Measurements from ENCODE around the gene TUT1. TPM values are rescaled to one million over a fixed set of nuclear protein-coding genes. Genes with fewer than 3 reads are reported as not detected.
A peak's percentile ranks its signal among the peaks of the same experiment; 100 is the strongest.
"Not testable (repeated sequence)": the region's sequence is repeated elsewhere in the genome, so short reads cannot be mapped to it uniquely, and the experiment has no call there.

The TUT1 gene
- total RNA-seq, 1 donor from 2014 or later: 15.1 TPM

DNA sequence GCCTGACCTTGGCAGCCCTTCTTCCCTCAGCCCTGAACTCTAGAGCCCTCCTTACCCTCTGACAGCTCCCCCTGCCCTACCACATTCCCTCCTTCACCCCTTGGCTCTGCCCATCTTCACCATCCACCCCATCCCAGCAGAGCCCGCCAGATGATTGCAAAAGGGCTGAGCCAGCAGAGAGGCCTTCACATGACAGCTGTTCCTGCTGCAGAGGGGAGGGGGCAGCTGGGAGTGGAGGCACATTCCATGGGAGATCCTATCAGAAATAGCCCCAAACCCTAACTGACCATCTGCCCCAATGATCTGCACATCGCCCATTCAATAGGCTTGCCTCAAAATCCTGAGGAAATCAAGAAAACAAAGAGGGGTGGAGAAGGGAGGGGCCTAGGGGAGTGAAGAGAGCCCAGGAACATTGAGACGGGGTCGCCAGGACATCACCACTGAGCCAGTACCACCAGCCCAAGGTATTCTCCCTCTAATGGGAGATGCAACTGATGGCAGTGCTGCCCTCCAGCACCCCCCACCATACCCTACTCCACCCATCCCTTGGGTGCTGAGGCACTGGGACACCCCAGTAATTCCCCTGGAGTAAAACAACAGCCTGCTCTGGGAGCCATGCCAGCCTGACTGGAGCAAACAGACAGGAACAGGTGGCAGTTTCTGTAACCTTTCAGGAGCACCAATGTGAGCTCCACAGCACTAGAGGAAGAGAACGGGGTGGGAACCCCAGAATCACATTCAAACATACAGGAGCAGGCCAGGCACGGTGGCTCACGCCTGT is 36.7 kb downstream of the TUT1 start:
- no peak for DNase-seq

DNA sequence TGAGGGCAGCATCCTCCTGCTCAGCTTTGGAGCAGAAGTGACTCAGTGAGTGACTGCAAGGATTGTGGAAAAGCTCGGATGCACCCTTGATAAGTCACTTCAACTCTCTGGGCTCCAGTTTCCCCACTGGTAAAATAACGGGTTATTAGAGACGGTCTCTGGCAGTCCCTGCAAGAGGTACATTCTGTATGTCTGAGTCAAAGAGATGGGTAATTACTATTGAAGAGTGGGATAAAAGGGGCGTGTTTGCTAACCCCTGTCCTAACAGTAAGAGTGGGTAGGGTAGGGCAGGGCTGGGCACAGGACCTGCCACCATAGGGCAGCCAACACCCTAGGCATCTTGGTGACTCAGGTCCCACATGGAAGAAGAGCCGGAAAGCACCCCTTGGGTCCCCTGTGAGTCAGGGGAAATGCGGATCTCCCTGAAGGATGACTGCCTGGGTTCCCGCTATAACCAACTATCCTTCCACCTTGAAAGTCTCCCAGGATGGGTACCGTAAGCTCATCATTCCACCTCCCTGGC is 37.4 kb downstream of the TUT1 start:
- peak; percentile 35 for DNase-seq

DNA sequence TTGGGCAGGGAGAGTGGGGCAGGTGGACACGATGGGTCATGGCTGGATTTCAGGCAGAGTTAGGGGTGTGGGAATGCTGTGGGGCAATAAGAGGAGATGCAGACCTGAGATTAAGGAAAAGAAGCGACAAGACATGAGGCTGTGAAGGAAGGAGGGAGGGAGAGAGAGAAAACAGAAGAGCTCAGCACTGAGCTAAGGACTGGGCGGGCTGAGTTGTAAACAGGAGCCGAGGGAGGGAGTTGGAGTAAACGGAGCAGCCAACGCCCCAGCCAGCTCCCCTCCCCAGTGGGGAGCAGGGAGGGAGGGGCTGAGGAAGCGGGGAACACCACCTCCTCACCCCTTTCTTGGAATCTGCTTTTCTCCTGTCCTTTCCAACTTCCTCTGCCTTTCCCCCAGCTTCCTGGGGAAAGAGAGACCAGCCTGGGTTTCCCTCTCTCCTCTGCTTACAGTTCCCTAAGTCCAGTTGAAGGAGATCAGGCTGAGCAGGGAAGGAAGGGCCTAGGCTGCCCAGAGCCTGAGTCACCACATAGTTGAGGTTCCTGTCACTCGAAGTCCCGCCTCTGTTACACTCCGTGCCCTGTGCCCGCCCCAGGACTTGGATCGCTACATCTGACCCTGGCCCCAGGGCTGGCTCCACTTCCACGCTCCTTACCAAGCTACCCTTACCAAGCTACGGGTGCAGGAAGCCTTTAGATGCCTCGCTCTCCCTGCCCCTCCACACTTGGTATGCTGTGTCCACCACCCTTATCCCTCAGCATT is 38.1 kb downstream of the TUT1 start:
- peak; percentile 94 for DNase-seq

DNA sequence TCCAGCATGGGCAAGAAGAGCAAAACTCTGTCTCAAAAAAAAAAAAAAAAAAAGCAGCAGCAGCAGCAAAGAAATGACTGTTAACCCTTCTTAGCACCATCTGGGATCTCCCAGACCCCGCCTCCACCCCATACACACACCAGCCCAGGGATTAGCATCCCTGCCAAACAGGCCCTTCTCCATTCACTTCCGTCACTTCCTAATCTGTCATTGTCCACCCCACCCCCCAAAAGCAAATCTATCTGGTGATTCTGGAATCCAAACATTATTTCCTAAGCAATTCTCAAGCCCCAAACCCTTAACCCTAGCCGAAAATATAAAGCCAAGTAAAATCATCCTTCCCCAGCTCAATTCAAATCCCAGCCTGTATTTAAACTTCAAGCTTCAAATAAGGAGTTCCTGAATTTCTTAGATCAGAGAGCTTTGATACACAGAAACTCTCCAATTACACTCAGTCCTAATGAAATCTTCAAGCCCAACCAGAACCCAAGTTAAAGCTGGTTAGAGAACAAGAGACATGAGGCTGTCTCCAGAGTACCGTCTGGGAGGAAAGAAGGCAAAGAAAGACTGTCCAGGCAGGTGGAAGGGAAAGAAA is 38.7 kb downstream of the TUT1 start:
- DNase-seq: peak; percentile 47

DNA sequence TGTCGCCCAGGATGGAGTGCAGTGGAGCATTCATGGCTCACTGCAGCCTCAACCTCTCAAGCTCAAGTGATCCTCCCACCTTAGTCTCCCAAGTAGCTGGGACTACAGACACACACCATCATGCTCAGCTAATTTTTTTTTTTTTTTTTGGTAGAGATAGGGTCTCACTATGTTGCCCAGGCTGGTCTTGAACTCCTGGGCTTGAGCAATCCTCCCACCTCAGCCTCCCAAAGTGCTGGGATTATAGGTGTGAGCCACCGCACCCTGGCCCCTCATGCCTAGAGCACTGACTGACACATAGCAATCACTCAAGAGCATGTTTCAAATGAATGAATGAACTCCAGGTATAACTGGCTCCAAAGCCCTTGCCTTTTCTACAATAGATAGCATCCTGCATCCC is 40.8 kb downstream of the TUT1 start:
- DNase-seq: not testable (repeated sequence)

DNA sequence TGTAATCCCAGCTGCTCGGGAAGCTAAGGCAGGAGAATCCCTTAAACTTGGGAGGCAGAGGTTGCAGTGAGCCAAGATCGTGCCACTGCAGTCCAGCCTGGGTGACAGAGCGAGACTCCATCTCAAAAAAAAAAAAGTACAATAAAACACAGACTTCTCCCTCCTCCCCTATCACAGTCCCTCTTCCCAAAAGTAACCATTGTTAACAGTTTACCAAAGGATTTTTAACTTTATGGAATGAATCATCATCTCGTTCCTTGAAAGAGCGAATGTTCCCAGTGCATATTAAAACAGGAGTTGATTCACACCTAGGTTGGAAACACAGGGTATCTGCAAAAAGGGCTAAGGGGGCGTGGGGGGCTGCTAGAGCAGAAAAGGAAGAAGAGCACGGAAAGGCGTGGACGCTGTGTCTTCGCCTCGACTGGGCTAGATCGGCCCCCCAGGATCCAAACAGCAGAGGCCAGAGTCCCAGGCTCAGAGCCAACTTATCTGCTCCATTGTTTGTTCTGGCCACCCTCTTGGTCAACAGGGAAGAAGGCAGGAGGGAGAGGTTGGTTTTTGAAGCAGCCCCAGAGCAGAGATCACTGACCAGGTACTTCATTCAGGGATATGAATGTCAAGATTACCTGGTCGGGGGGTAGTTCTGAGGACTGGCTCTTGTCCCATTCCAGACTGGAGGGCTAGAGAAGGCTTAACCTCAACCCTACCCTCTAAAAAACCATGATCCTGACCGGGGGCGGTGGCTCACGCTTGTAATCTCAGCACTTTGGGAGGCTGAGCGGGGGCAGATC is 42.6 kb downstream of the TUT1 start:
- peak; percentile 67 for DNase-seq

DNA sequence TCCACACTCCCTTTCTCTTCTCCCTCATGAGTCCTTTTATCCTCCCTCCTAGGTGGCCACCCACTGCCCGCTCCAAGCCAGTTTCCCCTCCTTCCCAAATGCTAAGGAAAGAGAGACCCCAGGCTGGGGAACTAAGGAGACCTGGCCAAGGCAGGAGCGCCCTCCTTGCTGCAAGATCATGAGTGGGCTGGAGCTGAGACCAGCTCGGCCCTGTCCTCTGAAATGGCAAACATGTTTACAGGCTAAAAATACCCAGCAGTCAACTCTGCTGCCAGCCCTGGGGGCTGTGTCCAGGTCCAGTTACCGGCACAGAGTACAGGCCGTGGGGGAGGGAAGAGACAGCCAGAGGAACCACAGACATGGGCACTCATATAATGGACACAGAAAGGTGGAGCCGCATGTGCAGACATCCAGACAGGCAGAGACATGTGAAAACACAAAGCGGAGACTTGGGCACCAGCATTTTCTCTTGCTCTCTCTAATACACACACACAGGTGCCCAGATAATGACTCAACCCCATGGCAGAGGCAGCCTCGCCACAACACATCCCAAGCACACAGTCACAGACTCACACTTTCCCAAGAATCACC is 43.5 kb downstream of the TUT1 start:
- DNase-seq: peak; percentile 45

DNA sequence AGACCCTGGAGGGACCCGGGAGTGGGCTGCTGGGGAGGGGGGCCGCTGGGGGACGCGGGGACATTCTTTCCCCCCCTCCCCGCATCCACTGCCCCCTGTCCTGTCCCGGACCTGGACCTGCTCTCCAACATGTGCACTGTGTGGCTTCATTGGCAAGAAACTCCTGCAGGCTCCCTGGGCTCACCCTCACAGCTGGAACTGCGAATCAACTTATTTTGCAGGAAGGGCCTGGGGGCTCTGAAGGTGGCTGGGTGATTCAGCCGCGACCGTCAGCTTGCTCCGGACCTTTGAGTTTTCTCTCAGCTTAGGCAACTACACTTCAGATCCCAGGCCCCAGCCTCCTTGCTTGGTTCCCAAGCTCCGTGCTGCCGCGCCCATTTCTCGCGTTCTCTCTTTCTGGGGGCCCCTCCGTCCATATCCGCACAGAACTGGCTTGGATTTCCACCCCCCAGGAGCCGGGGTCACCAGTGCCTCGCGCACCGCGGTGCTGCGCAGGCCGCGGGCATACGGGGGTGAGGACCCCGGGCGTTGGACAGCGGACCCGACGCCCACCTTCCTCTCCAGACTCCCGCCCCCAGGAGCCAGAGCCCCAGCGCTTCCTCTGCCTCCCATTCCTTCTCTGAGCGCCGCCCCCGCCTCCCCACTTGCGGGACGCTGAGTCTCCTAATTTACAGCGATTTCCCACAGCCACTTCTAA is 44.2 kb downstream of the TUT1 start:
- peak; percentile 53 for DNase-seq

DNA sequence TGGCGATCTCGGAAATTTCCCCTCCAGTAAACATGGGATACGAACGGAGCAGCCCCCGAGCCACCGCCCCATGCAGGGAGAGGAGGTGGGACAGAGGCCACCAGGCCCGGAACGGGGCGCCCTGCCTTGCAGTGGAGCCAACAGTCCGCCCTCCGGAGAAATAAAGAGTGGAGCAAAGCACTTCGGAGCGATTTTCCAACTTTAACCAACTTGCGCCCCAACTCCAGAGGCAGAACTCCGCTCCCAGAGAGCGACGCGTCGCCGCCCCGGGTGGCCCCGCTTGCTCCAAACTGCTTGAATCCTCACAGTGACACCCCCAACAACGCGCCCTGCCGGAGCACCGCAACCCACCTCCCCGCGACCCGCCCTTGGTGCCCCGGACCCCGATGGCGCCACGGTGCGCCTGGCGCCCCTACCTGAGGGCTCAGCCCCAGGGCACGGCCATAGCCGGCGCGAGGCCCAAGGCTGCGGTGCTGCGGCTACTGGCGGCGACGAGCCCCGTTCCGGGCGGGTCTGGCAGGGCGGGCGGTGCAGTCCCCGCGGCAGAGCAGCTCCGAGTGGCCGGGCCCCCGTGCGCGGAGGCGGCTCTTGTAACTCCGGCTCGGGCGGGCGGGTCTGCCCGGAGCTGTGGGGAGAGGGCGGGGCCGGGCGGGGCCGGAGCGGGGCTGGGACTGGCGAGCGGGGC is 44.9 kb downstream of the TUT1 start, which contains the start of gene AHNAK:
Gene AHNAK (minus strand): TSS at position 563 of the 685 bp plus-strand sequence. CDS start 10,708 bp downstream, outside the sequence.
- peak; percentile 70 for DNase-seq

DNA sequence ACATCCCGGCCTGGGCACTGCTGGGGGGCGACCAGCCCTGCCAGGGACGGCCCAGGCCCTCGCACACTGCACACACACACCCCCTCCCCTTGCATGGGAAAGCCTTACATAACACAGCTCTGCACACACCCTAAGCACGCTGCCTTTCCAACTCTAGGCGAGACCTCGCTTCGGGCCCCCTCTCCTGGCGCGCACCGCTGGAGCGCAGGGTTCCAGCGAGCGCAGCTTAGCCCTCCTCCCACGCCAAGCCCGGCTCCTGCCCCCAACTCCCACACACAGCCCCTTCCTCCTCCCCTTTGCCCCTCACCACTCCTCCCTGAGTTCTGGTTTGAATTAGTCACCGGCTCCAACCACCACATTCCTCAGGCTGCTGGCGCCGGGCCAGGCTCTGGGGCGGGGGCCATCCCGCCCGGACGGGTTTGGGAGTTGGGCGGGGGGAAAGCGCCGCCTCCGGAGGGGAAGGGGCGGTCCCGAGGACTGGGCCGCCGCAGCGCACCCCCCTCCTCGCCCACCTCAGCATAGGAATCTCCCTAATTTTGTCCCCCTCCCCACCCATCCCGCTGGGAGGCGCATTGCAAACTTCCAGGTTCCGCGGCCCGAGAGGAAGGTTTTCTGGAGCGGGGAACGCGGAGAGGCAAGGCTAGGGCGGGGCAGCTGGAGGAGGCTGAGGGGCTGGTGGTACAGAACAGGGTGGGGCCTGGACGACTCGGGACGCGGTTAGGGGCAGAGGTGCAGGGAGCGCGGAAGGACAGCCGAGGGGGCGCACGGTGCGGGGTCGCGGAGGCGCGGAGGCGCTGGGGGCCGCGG is 45.7 kb downstream of the TUT1 start:
- peak; percentile 92 for DNase-seq

DNA sequence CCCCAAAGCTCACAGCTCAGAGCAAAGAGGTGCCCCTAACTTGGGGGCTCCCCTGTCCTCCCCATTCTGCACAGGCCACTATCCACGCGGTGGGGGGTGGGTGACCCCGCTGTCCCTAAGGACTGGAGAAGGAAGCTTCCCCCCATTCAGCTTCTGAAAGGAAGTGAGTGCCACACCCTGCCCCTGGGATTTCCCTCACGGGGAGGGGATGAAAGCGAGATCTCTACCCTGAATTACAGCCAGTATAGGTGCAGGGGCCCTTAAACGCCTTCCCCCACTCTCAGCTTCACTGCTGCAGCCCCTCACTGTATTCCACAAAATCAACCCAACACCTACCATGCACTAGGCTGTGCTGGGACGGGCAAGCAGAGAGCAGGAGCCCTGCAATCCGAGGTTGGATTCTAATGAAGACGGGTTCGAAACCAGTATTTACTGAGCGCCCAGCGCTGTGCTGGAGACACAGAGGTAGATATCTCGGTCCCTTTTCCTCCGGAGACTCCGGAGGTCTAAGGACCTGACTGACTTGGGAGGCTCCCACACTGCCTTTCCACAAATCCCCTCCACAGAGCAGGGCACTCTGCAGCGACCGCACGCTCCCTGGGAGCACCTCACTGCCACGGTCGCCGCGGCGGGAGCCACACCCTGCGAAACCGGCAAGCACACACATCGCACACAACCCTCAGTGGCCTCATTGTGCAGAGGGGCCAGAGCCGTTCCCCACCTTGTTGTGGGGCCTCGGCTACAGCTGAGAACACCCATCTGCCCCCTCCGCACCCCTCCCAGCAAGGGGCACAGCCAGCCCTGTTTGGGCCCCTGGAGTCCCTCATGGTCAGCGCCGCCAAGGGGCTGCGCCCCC is 46.5 kb downstream of the TUT1 start:
- DNase-seq: peak; percentile 38

DNA sequence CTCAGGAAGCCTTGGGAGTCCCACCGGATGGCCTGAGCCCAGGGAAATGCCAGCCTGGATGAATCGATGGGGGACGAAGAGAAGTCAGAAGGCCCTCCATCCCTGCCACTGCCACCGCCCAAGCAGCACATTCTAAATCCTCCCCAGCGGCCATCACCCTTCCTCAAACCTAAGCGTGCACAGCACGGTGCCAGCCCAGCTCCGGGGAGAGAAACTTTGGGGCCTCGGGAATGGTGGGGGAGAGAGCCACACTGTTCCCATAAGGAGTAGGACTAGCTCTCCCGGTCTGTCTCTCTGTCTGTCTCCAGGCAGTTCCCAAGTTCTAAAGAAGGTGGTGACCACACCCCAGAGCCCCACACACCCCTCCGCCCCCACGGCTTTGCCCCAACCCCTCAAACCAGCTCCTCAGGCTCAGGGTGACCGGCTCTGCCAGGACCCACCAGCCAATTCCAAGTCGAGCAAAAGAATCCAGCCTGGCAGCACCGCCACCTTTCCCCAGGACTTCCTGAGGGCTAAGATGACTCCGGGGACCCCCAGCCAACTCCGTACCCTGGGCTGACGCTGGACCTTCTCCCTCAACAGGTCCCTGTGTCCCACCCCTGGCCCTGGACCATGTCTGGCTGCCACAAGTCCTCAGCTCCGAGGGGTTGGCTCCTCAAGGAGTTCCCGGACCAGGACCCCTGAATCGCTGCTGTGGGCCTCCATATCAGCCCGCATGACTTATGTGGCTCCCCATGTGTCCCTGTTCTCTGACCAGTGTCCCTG is 47.5 kb downstream of the TUT1 start:
- DNase-seq: peak; percentile 36

DNA sequence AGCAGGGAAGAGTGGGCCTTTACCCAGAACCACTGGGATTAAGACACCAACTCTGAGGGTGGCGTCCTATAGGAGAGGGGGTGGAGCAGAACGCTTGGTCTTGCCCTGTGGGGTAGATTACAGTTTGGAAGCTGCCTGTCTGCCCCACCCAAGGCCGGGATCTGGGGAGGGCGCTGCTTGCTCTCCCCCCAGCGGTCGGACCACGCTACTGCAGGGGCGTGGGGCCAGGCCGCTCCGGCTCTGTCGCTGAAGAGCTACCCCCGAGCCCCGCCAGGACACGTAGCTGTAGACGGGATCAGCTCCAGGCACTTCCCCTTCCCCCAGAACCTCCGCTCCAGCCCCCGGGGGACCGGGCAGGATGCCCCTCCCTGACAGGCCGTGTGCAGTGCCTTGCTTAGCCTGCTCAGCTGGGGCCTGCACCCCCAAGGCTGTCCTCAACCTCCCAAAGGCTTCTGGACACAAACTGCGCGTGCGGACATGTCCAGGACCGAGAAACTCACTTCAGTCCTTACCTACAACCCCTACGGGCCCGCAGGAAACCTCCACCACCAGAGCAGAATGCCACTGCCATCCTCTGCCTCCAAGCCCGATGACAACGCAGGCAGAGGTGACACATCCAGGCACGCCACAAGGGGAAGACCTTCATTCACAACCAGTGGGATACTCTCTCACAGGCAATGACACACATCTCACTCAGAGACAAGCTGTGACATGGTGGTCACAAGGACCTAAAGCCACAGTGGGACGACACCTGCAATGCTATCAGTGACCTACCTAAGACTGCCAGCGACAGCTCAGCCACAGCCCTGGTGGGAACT is 48.4 kb downstream of the TUT1 start:
- DNase-seq: peak; percentile 87

DNA sequence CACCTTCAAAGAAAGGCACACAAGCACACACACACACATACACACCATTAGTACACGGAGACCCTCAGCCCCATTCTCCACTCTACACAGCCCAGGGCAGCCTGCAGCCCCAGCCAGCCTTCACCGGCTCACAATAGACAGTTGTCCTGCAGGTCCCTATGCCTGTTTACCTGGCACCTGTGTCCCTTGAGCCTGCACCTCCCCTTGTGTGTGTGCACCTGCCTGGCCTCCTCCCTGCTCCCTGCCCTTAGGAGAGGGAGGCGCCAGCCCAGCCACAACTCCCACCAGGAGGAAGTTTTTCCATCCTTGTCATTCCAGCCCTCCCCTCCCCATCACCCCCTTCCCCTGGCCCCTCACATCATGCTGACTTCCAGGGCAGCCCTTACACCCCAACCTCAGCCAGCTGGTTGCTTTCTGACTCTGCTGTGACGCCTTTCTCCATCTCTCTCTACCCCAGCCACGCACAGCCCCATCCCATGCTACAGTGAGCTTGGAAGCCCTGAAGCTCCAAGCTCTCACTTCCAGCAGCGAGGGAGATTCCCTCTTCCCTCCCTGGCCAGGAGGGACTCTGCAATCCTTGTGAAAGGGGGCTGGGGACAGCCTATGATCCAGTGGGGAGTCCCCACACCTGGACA is 49.1 kb downstream of the TUT1 start:
- no peak for DNase-seq

DNA sequence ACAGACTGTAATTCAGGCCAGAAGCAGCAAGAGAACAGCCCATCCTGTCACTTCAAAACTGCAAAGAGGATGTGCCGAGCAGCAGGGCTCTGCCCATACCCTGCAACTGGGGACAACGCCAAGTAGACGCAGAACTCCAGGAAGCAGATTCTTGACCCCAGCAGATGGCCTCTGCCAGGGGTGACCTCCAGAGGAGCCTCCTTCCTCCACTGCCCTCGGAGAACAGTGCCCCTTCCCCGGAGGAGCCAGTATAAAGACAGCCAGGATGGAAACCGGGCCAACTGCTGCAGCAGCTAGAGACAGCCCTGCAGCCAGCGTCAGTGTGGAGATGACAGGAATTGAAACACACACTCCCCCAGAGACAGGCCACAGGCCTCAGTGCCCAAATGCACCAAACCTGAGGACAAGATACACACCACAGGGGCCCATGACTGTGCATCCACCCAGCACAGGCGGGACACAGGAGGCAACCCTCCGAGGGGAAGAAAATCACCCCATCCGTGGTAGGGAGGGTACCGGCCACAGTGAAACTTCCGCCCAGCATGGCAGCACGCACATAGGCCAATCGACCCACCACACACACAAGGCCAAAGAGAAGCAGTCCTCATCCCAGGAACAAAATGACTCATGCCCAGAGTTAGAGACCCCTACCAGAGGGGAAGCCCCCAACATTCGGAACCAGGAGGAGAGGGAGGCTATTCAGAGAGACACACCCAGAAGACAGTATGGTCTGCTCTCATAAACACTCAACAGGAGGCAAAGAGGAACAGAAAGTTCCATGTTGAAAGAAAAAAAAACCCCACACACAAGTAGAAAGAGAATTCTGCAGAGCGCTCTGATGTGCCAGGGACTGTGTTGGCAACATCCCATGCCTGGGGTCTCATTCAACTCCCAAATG is 50.3 kb downstream of the TUT1 start:
- peak; percentile 74 for DNase-seq

Measured in dermis blood vessel endothelial cell (primary cell).